Ascending aorta (tissue), 2 donors: ENCODE results near the gene MMEL1. TPM values are rescaled to one million over a fixed set of nuclear protein-coding genes. Genes with fewer than 3 reads are reported as not detected.
"Not testable (repeated sequence)": the region's sequence is repeated elsewhere in the genome, so short reads cannot be mapped to it uniquely, and the experiment has no call there.

Experiments used
- DNase-seq, 2 donors: peaks; one replicate each; pipeline ENCODE4 v3.0.0-alpha.2; 2019; ENCODE audit warnings: low spot score in 2 of 2
- H3K27ac ChIP-seq, 2 donors: fragments of 200-600 bp; sonication (generic); one replicate each; pipeline ENCODE4 v1.5.1; 2016 to 2017; ENCODE audit warnings: mild to moderate bottlenecking in 1 of 2
- H3K27me3 ChIP-seq: fragments of 200-600 bp; sonication (generic); one replicate; pipeline ENCODE4 v1.5.1; 2017
- H3K36me3 ChIP-seq, 2 donors: fragments of 200-600 bp; sonication (generic); one replicate each; pipeline ENCODE4 v1.5.1; 2016
- H3K4me1 ChIP-seq, 2 donors: fragments of 200-600 bp; sonication (generic); one replicate each; pipeline ENCODE4 v1.5.1; 2016 to 2017; ENCODE audit warnings: mild to moderate bottlenecking in 1 of 2
- H3K4me3 ChIP-seq, 2 donors: fragments of 200-600 bp; sonication (generic); one replicate each; pipeline ENCODE4 v1.5.1; 2016 to 2017; ENCODE audit warnings: mild to moderate bottlenecking in 1 of 2
- H3K9me3 ChIP-seq, 2 donors: fragments of 200-600 bp; sonication (generic); one replicate each; pipeline ENCODE4 v1.5.1; 2016
- CTCF ChIP-seq, 3 experiments: fragments of 200-600 bp in 2 of 3; fragments of 450-650 bp in 1 of 3; sonication (generic) in 2 of 3; IDR thresholded peaks; one replicate each; pipeline ENCODE4 v1.5.1; 2016 to 2019; ENCODE audit warnings: antibody characterized with exemption in 3 of 3, mild to moderate bottlenecking in 1 of 3, moderate library complexity in 1 of 3
- intact Hi-C: fragments of 100-400 bp; cut with DNase I; formaldehyde crosslinking; loops from one replicate; pipeline ENCODE4 v1.15.1; 2023
- total RNA-seq: library from RNA; depleted of rRNA; stranded (reverse); fragments of >200 nt; gene quantifications from one replicate; pipeline ENCODE4 v1.1.0, GENCODE V29; 2016

The MMEL1 gene
- total RNA-seq, 1 donor from 2014 or later, result not detected

GRCh38 chr1:2580691-2581090 lies 52.1 kb downstream of the MMEL1 start:
- no peak for DNase-seq
- no peak overlapping the region for H3K4me3 ChIP-seq
- no peak for TF ChIP-seq CTCF (IDR thresholded peaks at IDR 0.05)
- H3K9me3 ChIP-seq, result no peaks in the 10 kb centered on the region
- intact Hi-C loops, result loop anchor here (10.0 kb wide), 1 partner anchor 1044 kb away; the partner anchor contains the start of gene TPRG1L
- H3K27ac ChIP-seq, result no peak overlapping the region
- H3K27me3 ChIP-seq, result no peaks in the 10 kb centered on the region
- H3K4me1 ChIP-seq, result peaks cover 6 to 8% of the 10 kb centered on the region in 2 donors
- no peaks in the 10 kb centered on the region for H3K36me3 ChIP-seq

- Histone ChIP-seq H3K27ac (peak overlapping the region; percentile 26 to 43), H3K9me3 (peaks cover 0 to 2% of the 10 kb centered on the region in 2 donors), H3K4me1 (no peaks in the 10 kb centered on the region), H3K27me3 (no peaks in the 10 kb centered on the region), H3K4me3 (no peak overlapping the region), H3K36me3 (no peaks in the 10 kb centered on the region)
- no peak for TF ChIP-seq CTCF (IDR thresholded peaks at IDR 0.05)
- intact Hi-C loops, result no loop called here
- DNase-seq, result no peak
These were observed 54.1 kb downstream of the MMEL1 start for GRCh38 chr1:2578758-2579118.

GRCh38 chr1:2577565-2578075 lies 55.2 kb downstream of the MMEL1 start:
- H3K4me1 ChIP-seq, intact Hi-C loops, H3K9me3 ChIP-seq, DNase-seq, H3K4me3 ChIP-seq, H3K36me3 ChIP-seq, H3K27me3 ChIP-seq: not testable (repeated sequence)
- H3K27ac ChIP-seq, result peak overlapping the region in 1 of 2 donors; percentile 53

- H3K27me3 ChIP-seq, result no peaks in the 10 kb centered on the region
- H3K27ac ChIP-seq, result no peak overlapping the region
These were observed 56.8 kb downstream of the MMEL1 start for GRCh38 chr1:2575801-2576663.

GRCh38 chr1:2574350-2574749 lies 58.5 kb downstream of the MMEL1 start:
- intact Hi-C loops, result no loop called here
- H3K36me3 ChIP-seq, result no peaks in the 10 kb centered on the region
- H3K4me1 ChIP-seq, result no peaks in the 10 kb centered on the region
- H3K27me3 ChIP-seq, result no peaks in the 10 kb centered on the region
- no peak overlapping the region for H3K4me3 ChIP-seq
- no peak for TF ChIP-seq CTCF (IDR thresholded peaks at IDR 0.05)
- peaks cover 3 to 8% of the 10 kb centered on the region in 2 donors for H3K9me3 ChIP-seq
- no peak for DNase-seq
- H3K27ac ChIP-seq, result no peak overlapping the region

More at GRCh38 chr1:2575801-2576663, 56.8 kb downstream of the MMEL1 start:
- intact Hi-C loops, result no loop called here
- H3K4me1 ChIP-seq, result no peaks in the 10 kb centered on the region
- peaks cover 3 to 8% of the 10 kb centered on the region in 2 donors for H3K9me3 ChIP-seq
- DNase-seq, result no peak
- no peak overlapping the region for H3K4me3 ChIP-seq
- TF ChIP-seq CTCF (IDR thresholded peaks at IDR 0.05), result no peak
- H3K36me3 ChIP-seq, result no peaks in the 10 kb centered on the region

GRCh38 chr1:2573250-2573920 lies 59.4 kb downstream of the MMEL1 start:
- intact Hi-C loops, result no loop called here
- no peak for TF ChIP-seq CTCF (IDR thresholded peaks at IDR 0.05)
- no peak overlapping the region for H3K27ac ChIP-seq
- no peaks in the 10 kb centered on the region for H3K4me1 ChIP-seq
- peaks cover 3 to 8% of the 10 kb centered on the region in 2 donors for H3K9me3 ChIP-seq
- no peak overlapping the region for H3K4me3 ChIP-seq
- H3K27me3 ChIP-seq, result no peaks in the 10 kb centered on the region
- no peaks in the 10 kb centered on the region for H3K36me3 ChIP-seq
- DNase-seq, result no peak
